H54 (cell line): ENCODE data around the gene EDN1.

Source experiments
- DNase-seq: peaks from one replicate; pipeline ENCODE4 v3.0.0; 2011; ENCODE audit warnings: low spot score, mixed read lengths; ENCODE audit not compliant: insufficient read length
- FAIRE-seq: peaks from 3 replicates; lab custom pipeline; 2011; peaks lifted over from hg19 to GRCh38; lab: Jason Lieb, UNC
- POLR2A ChIP-seq: IDR thresholded peaks from 2 replicates; pipeline ENCODE4 v1.6.1; 2011; ENCODE audit warnings: low read depth, mild to moderate bottlenecking, low read length

Gene EDN1

DNA sequence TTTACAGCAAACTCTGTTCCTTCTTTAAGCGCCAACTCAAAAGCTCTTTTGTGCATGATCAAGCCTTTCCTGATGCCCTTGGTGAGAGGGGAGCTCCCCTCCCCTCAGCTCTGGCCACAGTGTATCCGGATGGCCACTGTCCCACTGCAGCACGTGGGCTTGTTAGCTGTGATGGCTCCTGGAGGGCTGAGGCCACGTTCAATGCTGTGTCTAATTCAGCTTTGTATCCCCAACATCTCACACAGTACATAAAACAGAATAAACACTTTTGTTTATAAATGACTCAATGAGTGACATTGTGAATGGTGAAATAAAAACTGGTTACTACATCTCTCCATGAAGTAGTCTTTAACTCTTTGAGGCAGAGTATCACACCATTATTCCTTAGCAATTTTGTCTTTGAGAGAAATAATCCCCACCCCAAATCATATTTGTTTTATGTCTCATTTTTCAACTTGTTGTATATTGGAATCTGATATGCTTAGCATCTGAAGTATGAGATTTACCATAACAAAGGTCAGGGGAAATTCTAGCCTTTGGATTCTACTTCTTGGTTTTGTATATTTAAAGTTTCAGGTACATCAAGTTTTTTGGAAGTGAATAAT is 44.5 kb downstream of the EDN1 start:
- TF ChIP-seq POLR2A, result no peak
- no peak for FAIRE-seq
- DNase-seq, result no peak

GRCh38 chr6:12335131-12335527 is 45.0 kb downstream of the EDN1 start:
- TF ChIP-seq POLR2A, result no peak
- DNase-seq, result no peak
- FAIRE-seq, result no peak

- TF ChIP-seq POLR2A, result no peak
- no peak for FAIRE-seq
Observed at GRCh38 chr6:12335717-12336116, 45.6 kb downstream of the EDN1 start.

DNA sequence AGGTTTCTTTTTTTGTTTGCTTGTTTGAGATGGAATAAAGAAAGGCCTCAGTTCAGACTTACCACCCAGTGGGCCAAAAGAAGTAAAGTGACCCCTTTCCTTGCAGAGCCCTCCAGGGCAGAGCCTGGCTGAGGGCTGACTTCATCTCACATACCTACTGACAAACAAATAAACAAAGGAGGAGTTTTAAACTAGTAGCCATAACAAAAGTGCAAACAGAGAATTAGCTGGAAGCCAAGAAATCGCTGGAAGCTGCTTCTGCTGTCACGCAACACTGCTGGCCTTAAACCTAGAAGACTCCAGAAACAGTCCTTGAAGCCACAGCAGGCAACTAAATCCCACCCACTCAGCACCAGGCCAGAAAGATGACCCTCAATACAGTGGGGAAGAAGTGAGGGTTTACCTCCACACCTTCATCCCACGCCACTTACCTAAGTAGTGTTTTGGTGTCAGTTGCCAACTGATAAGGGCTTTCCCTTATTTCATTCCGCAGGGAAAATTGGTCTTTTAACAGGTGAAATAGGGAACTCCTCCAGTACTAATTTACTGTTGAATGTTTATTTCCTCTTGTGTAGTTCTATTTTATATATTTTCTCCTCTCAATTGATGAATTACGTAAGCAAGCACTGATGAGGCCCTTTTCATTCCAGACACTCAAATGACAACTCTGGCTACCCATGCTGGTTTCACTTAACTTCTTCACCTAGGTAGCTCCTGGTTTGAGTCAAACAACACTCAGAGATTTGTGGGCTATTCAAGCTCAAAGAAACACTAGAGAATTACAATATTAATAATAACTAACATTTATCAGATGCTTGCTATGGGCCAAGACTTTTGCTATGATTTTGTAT is 46.2 kb downstream of the EDN1 start:
- no peak for TF ChIP-seq POLR2A
- DNase-seq (no peak), FAIRE-seq (no peak)

More at GRCh38 chr6:12335717-12336116, 45.6 kb downstream of the EDN1 start:
- DNase-seq, result no peak

GRCh38 chr6:12339022-12339421 is 48.9 kb downstream of the EDN1 start:
- no peak for DNase-seq
- FAIRE-seq, result no peak

GRCh38 chr6:12339808-12340487 is 49.8 kb downstream of the EDN1 start:
- FAIRE-seq (no peak), DNase-seq (no peak)
- no peak for TF ChIP-seq POLR2A

More at GRCh38 chr6:12339022-12339421, 48.9 kb downstream of the EDN1 start:
- no peak for TF ChIP-seq POLR2A

GRCh38 chr6:12340488-12340818 is 50.3 kb downstream of the EDN1 start:
- no peak for TF ChIP-seq POLR2A
- no peak for FAIRE-seq
- no peak for DNase-seq

- no peak for DNase-seq
- FAIRE-seq, result no peak
Observed at GRCh38 chr6:12342664-12343063, 52.5 kb downstream of the EDN1 start.

DNA sequence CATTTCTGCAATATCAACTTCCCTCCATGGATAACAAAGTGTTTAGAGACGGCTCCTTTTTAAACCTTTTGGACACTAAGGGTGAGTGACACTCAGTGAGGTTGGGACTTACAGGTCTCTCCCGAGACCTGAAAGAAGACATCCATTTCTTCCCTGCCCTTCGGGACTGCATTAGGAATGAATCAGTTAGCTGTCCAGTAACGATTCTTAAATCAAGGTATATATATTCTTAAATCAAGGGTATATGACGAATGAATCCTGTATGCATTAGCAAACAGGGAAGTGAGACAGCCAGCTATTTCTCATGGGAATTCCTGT is 52.9 kb downstream of the EDN1 start:
- DNase-seq (no peak), FAIRE-seq (no peak)
- TF ChIP-seq POLR2A, result no peak

More at GRCh38 chr6:12342664-12343063, 52.5 kb downstream of the EDN1 start:
- TF ChIP-seq POLR2A, result no peak

GRCh38 chr6:12343440-12344162 is 53.4 kb downstream of the EDN1 start:
- DNase-seq (no peak), FAIRE-seq (no peak)
- TF ChIP-seq POLR2A, result no peak

DNA sequence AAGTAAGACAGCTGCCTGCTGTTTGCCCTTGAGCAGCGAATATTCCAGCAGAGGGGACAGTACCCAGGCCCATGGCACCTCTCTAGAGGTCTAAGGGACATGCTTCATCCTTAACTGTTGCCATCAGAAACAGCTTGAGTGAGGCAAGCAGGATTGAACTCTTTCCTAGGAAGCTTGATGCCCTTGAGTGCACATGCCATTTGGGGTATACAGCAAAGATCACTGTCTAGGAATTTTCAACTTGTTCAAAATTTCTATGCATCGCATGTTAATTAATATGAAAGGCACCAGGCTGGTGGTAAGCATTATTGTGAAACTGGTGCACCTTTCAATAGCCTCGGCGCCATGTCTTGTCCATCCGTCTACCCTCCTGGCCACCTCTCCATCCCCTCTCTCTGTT is 54.1 kb downstream of the EDN1 start:
- no peak for FAIRE-seq
- TF ChIP-seq POLR2A, result no peak

DNA sequence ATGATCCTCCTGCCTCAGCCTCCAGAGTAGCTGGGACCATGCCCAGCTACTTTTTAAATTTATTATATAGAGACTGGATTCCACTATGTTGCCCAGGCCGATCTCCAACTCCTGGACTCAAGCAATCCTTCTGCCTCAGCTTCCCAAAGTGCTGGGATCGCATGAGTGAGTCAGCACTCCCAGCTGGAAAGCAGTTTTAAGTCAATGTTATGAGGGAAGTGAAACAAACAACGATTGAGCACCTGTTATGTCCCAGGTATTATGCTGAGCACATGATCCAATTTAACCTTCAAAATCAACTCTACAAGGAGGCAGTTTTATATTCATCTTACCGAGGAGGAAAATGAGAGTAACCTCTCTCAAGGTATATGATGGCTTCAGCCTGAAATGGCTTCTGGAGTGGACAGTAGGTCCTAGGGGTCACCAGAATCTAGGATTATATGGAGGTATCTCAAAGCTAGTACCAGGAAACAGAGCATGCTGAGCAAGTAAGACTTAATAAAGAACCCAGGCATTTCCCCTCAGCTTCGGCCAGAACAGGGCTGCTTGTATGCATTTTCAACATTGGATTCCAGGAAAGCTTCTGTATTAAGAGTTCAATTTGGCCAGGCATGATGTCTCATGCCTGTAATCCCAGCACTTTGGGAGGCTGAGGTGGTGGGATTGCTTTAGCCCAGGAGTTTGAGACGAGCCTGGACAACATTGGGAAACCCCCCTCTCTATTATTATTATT is 55.0 kb downstream of the EDN1 start:
- FAIRE-seq, result no peak
- no peak for TF ChIP-seq POLR2A
- no peak for DNase-seq

More for the DNA sequence above, 54.1 kb downstream of the EDN1 start:
- DNase-seq, result no peak

DNA sequence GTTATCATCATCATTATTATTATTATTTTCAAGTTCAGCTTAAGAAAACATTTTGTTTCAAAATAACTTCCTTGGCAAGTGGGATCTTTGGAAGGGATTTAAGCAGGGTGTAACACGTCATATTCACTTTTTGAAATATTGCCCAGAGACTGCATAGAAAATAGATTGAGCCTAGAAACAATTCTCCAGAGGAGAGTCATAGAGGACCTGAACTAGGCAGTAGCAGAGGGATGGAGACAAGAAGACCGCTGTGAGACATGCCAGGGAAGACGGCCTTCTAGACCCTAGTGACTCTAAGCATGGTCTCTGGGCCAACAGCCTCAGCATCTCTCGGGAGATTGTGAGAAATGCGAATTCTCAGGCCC is 55.5 kb downstream of the EDN1 start:
- no peak for FAIRE-seq

More for the DNA sequence above, 55.5 kb downstream of the EDN1 start:
- no peak for TF ChIP-seq POLR2A
- DNase-seq, result no peak
